ENCODE data around the gene THOC6.
A peak's percentile ranks its signal among the peaks of the same experiment; 100 is the strongest.

The THOC6 gene

DNA sequence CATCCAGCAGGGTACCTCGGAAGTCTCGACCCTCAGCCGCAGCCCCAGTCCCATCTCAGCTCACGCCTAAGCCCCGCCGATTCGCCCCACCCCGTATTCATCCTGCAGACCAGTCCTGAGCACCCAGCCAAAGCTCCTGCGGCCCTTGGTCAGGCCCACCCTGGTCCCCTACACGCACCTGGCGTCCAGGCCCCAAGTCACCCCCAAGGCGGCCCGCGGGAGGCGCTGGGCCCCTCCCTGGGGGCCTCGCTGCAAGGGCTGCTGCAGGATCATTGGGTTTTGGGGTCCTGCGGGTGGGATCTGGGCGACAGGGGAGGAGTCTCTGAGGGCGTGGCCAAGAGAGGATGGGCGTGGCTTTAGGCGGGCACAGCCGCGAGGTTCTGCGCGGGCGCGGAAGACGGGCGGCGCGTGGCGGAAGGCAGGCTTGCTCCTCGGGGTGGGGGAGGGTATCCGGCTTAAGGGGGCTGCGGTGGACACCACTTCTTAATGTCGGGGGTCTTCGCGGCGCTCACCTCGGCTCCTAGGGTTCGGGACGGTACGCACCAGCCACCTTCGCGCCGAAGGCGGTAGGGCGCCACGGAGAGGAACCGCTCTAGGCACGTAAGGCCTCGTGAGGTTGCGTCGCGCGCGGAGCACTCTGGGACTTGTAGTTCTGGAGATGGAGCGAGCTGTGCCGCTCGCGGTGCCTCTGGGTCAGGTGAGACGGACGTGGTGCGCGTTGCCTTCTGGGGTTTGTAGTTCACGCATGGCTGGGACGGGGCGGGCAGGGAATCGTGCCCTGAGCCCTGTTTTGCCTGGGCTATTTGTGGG, at the start of gene THOC6, which contains the start of gene HCFC1R1:
Gene THOC6, plus strand, starts transcription at position 367 of the 810 bp plus-strand sequence. Its CDS starts 292 bp downstream, at position 659.
Gene HCFC1R1, minus strand, starts transcription at position 274 of the 810 bp plus-strand sequence. Its CDS starts 1 bp downstream, at position 273.
- peak; percentile 98 for DNase-seq

DNA sequence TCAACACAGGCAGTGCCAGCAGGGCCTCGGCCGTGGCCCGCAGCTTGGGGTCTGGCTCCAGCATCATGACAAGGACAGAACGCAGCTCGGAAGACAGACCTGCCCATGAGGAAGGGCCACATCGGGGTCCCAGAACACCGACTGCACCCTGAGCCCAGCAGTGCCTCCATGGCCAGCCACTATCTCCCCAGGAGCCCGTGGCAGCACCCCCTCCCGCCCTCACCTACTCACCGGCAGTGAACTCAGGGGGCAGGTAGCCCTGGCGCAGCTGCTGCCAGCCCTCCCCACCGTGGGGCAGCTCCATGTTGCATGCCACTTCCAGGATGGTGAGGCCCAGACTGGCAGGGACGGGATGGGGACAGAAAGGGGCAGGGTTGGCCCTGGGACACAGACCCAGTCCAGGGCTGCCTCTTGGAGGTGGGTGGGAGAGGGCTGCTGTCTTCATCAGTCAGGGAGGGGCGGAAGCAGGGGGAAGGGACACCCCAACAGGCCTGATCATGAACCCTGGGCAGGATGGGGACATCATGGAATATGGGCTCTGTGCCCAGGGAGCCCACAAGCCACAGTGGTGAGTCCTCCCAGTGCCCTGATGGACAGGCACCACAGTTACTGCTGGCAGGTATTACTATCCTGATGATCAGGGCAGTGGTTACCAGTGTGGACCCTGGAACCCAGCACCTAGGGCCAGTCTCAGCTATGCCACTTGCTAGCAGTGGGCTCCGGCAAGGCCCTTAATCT, 49.3 kb upstream of the THOC6 start:
- DNase-seq = no peak

DNA sequence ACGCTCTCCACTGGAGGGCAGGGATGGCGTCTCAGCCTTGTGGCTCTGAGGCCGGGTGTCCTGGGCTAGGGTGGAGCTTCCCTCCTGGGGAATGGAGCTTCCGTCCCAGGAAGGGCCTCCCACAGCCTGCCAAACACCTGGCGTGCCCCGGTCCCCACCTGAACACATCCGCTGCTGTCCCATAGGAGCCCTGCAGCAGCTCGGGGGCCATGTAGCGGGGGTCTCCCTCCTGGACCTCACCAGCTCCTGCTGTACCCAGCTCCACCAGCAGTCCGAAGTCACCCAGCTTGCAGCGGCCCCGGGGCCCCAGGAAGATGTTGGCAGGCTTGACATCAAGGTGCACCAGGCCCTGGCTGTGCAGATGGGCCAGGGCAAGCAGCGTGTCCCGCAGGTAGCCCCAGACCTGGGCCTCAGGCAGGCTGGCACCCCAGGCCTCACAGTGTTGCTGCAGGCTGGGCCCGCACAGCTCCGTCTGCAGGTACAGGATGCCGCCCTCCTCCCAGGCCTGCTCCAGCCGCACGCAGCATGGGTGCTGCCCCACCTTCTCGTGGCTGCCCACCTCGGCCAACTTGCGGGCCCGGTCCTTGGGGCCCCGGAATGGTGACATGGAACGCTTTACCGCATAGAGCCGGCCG, 48.6 kb upstream of the THOC6 start:
- DNase-seq = no peak

DNA sequence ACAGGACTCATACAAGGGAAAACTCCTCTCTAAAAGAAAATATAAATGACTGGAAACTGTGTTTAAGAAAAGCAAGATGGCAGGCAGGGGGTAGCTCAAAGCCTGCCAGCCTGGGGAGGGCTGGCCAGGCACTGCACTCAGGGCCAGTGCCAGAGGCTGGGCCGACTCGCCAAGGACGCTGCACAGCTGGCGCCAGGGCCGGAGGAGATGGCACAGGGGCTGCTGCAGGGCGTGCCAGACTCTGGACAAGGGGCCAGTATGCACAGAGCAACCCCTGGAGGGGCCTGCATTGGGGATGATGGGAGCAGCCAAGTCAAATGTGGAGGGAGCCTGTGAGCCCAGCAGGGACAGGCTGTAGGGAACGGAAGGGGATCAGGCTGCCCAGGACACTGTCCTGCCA, 47.6 kb upstream of the THOC6 start:
- DNase-seq = no peak

DNA sequence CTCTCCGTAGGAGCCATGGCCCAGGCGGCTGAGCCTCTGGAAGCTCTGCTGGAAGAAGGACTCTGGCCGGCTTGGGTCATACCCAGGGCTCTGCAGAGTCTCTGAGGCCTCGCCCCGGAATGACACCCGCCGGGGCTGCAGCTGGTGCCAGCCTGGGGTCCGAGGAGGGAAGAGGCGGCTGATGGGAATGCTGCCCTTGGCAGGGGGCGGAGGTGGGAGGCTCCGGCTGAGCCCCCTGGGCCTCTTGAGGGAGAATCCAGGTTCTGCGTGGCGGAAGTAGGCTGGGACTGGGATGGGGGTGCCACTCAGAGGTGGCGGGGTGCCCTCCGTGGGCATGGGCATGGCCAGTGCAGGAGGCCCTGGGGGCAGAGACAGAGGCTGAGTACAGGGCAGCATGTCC, 47.2 kb upstream of the THOC6 start:
- no peak for DNase-seq

DNA sequence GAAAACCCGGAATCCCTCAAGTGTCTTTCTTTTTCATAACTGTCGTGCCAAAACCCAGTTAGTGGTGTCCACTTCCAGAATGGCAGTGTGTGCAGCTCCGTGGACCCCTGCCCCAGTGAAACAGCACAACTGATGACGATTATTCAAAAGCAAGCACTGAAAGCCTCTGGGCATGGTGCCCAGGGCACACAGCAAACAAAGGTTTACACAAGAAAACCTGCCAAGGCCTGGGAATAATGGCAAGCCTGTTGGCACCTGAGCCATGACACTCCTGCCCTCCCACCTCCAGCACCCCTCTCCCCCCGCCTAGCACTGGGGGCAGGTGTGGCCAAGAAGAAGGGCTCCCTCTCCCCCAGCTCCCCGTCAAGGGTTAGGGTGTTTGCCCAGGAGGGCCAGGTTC, 46.4 kb upstream of the THOC6 start:
- DNase-seq = no peak

DNA sequence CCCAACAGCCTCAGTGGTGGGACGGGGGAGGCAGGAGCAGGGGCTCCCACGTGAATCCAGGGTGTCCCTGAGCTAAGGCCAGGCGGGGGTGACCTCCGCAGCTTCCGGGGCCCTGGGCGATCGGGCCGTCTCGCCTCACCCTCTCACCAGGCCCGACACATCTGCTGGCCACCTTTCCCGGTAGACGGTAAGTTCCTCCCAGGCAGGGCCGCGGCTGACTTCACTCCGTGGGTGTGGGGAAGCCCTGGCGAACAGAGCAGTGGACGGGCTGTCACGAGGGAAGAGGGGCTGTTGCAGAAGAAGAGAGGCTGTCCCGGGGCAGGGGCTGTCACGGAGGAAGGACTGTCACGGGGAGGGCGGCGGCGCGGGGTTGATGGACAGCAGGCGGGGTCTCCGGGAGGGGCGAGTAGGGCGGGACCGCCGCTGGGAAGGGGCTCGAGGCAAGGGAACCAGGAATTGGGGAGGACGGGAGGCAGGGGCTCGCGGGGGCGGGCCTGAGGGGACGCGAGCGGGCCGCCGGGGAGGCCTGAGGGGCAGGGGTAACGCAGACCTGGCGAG, 44.1 kb upstream of the THOC6 start:
- DNase-seq = no peak

DNA sequence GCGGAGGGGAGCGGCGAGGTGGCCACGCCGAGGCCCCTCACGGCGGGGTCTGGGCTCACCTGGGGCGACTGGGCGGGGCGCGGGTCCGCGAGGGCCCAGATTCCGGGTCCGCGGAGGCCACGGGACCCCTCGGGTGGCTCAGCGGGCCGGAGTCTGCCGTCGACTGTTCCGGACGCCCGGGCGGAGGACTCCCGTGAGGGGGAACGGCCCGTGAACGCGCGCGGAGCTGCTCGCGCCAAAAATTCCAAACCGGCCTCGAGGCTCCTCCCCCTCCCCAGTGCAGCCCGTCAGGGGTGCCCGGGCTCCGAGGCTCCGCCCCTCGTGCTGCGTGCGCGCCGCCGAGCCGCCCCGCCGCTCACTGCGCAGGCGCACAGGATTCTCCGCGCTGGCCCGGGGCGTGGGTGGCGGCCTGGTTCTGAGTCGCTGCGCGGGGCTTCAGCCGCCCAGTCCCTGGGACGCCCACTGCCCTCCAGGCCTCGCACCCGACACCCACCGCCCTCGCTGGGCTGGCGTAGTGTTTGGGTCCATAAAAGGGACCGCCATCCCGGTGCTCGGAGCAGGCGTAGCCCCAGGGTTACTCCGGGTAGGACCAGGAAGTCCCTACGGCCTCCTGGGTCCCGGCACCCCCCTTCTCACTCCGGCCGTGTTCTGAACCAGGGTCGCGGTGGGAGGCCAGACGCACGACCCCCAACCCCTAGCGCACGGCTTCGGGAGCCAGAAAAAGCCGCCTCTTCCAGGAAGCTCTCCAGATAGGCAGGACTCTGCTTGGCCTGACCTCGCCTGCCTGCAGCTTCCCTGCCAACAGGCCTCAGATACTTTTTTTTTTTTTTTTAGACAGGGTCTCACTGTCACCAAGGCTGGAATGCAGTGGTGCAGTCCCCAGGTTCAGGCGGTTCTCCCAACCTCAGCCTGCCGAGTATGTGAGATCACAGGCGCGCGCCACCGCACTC, 43.3 kb upstream of the THOC6 start, which contains the start of gene PKMYT1:
Gene PKMYT1, minus strand, starts transcription at position 220 of the 950 bp plus-strand sequence. CDS start 789 bp downstream, outside the sequence.
- DNase-seq = peak; percentile 95

DNA sequence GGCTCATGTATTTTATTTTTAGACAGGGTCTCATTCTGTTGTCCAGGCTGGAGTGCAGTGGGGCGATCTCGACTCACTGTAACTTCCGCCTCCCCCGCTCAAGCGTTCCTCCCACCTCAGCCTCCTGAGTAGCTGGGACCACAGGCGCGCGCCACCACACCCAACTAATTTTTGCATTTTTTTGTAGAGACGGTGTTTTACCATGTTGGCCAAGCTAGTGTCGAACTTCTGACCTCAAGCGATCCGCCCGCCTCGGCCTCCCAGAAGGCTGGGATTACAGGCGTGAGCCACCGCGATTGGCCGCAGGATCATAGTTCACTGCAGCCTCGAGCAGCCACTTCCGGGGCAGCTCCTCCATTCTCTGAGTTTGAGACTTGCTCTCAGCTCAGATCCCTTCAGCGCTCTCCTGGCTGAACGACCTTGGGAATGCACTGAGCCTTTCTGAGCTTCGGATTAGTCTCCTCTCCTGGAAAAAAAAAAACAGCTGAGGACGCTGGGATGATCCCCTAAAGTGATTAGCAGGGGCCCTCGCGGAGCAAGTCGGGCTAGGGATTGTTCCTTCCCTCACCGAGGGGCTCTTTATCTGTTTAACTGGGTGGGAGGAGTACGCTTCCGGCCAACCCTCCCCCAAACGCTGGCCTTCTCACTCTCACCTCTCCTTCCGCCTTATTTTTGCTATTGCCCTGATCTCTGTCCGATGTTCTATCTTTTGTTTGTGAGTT, 42.5 kb upstream of the THOC6 start:
- DNase-seq = peak; percentile 77

DNA sequence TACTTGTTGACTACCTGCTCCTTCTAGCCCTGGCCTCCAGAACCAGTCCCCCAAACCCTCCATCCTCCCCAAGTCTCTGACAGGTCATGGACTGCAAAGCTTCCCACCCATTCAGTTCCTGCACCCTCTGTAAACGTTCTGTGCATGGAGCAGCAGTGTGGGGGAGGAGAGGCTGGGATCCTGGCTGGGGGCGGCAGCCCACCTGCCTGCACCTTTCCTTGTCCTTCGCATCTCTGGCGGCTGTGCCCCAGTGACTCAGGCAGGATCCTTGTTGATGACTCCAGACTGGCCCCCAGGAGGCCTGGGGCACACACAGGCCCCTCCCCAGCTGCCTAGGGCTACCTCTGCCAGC, 42.0 kb upstream of the THOC6 start:
- DNase-seq = no peak

DNA sequence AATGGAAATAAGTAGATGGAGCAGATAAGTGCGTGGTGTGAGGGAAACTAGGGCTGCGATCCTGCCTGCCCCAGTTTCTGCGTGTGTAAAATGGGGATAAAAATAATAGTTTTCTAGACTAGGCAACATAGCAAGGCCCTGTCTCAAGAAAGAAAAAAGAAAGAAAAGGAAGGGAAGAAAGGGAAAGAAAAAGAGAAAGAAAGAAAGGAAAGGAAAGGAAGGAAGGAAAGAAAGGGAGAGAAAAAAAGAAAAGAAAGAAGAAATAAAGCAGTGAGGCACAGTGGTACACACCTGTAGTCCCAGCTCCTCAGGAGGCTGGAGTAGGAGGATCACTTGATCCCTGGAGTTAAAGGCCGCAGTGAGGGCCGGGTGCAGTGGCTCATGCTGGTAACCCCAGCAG, 41.4 kb upstream of the THOC6 start:
- DNase-seq = no peak

DNA sequence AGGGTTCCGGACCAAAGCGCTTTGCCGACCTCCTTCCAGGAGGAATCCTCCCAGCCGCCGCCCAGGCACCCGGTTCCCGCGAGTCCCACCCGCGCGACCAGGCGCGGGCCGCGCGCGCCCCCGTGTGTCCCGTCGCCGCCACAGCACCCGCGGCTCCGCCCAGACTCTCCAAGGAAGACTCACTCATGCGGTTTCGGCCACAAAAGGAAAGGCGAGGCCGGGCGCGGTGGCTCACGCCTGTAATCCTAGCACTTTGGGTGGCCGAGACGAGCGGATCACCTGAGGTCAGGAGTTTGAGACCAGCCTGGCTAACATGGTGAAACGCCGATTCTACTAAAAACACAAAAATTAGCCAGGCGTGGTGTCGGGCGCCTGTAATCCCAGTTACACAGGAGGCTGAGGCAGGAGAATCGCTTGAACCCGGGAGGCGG, 40.1 kb upstream of the THOC6 start:
- DNase-seq = peak; percentile 95

DNA sequence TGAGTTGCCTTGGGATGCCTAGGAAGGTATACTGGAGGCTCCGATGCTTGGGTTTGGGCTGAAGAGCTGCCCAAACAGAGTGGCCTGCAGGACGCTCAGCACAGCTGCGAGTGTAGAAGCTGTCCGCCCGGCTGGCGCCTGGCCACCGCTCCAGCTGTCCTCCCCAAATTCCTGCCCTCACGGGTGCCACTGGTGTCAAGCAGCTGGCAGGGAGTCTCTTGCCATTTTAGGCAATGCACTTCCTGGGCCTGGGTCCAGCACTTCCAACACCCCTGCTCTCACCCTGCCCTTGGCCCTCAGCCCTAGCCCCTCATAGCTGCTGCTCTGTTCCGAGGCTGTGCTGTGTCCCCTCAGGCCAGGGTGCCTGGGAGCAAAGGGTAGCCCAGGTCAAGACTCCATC, 38.4 kb upstream of the THOC6 start:
- no peak for DNase-seq

DNA sequence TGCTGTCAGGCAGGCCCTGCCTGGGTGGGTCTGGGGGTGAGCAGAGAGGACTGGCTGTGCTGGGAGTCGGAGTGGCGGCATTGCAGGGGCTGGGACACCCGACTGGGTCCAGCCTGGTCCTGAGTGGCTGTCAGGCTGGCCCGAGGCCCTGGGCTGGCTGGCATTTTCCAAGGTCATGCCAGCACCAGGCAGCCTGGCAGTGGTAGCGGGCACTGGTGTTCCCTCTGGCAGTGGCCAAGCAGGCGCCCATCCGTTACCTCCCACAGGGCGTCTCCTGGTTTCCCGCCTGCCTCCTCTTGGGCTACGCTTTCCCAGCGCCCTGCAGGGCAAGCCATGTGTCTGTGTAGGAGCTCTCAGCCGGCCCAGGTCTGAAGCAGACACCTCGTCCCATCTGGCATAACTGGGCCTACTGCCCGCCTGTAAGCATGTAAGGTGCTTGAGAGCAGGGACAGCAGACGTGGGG, 37.9 kb upstream of the THOC6 start:
- DNase-seq = no peak

DNA sequence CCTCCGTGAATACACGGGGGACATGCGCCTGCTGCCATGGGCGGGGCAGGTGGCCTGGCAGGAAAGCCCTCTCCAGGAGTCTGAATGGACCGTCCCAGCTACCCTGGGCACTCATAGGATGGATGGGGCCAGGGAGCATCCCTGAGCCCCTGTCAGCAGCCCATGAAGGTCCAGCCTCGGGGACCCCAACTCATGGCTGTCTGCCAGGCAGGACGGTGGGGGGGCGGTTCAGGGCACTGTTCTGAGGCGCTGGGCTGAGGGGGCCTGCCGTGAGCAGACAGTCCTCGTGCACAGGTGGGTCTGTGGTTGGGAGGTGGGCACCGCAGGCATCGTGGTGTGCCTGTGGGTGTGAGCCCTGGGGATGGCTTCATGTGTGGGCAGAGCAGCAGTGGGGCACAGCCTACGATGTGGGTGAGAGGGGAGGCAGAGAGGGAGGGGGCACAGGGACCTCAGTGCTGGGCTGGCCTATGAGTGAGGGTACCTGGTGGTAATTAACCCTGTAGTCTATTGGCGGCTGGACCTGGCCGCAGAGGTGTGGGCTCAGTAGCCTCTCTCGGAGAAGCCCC, 37.1 kb upstream of the THOC6 start:
- no peak for DNase-seq

DNA sequence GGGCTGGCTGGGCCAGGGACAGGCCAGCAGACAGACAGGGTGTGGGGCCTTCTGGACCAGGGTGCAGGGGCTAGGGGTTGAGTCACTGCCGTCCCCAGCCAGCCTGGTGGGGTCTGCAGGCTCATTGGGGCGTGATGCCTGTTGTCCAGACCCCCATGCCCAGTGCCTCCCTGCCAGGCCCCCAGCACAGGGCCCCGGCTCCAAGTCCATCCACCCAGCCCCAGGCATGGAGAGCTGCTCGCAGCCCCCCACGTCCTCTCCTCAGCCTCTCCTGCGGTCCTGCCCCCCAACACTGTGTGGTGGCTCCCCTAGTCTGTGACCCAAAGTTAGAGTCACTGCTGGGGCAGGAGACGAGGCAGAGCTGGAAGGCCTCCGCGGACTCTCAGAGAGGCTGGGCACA, 36.5 kb upstream of the THOC6 start:
- no peak for DNase-seq

DNA sequence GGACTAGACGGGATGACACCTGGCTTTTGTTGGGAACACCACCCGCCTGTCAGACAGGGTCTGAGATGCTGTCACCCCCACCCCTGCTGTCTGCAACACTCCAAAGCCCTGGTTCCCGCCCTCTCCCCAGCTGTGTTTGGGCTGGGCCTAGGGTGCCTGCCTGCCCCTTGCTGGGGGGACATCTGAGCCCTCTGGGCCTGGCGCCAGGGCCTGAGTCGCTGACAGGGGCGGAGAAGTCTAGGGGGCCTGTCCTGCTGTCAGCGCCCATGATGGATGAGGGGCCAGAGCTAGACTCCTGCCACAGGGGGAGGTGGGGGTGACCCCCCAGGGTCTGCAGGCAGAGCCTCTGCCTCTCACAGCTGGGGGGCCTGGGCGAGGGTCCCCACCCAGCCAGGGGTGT, 36.0 kb upstream of the THOC6 start:
- no peak for DNase-seq

DNA sequence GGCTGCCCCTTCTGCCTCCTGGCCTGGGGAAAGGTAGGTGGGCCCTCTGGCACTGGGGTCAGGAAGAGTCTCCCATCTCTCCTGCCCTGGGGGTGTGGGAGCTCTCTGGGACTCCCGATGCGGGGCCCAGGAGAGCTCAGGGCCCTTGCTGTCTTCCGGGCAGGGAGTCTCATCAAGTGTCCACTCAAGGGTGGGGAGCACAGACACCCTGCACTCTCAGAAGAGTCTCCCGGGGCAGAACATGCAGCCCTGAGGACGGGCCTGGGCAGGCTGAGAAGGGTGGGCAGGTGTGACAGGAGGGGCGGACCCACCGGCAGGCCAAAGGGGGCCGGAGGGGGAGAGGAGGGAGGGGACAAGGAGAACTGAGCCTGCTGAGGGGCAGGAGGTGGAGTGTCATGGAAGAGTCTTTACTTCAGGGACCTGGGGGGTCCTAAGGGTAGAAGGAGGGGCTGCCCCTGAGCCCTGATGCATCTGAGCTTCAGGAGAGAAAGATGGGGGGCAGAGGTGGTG, 35.2 kb upstream of the THOC6 start:
- no peak for DNase-seq

DNA sequence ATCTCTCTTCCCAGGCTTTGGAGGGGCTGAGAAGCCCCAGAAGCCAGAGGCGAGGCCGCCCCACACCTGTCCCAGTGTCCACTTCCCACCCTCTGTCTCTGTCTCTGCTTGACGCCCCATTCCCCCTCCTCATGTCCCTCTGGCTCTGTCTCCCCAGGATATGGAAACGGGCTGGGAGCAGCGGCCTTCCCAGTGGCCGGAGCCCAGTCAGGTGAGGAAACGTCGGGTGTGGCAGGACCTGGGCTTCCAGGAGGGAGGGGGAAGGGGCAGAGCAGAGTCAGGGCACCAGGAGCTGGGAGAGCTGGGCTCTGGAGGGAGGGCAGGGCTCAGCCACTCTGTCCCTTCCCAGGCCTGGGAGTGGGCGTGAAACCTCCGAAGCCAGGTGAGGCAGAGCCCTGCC, 32.9 kb upstream of the THOC6 start:
- DNase-seq = no peak

DNA sequence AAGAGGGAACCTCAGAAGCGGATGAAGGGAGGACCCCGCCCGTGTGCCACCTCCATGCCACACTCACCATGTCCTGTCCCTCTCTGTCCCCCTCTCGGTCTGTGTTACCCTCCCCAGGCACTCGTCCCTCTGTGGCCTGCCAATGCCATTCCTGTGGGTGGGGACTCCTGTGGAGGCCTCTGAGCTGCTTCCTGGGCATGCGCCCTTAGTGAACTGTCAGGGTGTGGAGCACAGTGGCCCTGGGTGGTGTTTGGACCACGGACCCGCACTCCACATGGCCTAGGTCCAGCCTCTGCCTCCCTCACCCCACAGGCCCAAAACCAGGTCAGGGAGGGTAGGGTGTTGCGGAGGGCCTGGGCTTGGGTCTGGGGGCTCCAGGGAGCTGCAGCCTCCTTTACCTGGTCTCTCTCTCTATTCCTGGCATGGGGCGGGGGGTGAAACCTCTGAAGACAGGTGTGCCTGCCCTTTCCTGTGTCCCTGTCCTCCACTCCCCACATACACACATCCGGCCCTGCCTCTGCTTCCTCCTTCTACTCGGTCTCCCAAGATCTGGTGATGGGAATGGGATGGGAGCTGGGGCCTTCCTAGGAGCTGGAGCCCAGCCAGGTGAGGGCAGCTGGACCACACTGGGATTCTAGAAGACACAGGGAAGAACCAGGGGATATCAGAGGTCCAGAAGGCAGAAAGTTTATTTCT, 32.1 kb upstream of the THOC6 start:
- DNase-seq = no peak
